ENCODE measurements around the gene SLC4A8.

SLC4A8 gene

GRCh38 chr12:51403159-51403558, 21.5 kb upstream of the SLC4A8 start:
- TF ChIP-seq CTCF (IDR thresholded peaks at IDR 0.05; ENCODE audit: low read depth, low read length, missing control alignments), result no peak
- H3K4me3 ChIP-seq (replicated peaks; ENCODE audit: low read depth, low read length), result no peak overlapping the region
- no peak for DNase-seq (ENCODE audit: extremely low read depth, low read depth)

DNA sequence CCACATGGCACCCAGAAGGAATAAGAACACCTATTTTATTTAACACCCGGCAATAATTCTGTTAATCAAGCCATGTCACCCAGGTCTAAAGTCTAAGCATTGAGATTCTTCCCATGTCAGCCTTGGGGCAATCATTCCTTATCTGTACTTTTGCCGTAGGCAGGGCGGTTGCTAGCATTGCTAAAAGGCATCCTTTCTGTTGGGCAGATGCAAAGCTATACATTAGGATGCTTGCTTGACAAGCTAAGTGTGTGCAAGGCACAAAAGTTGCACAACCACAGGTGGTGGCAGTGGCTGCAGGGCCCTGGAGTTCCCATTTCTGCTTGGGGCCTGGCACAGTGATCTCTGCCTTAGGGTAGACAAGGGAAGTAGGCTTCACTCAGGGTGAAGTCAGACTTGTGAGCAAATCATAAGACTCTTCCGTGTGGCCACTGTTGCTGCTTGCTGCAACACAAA, 20.9 kb upstream of the SLC4A8 start:
- DNase-seq (ENCODE audit: extremely low read depth, low read depth), result no peak
- no peak for TF ChIP-seq CTCF (IDR thresholded peaks at IDR 0.05; ENCODE audit: low read depth, low read length, missing control alignments)
- no peak overlapping the region for H3K4me3 ChIP-seq (replicated peaks; ENCODE audit: low read depth, low read length)

DNA sequence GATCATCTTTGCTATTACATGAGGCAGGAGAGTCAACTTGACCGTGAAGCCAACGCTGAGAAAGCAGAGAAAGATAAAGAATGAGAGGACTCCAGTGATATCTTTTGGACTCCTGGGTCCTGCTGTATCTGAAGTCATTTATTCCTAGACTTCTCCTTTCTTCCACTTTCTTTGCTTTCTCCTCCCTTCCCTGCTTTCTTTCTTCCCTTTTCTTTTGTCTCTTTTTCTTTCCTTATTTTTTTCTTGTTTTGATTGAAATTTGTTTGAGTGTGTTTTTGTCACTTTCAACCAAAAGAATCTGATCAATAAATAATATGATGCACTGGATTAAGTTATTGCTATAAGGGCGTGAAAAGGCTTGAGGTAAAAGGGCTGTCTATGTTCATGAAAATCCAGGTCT, 20.0 kb upstream of the SLC4A8 start:
- H3K4me3 ChIP-seq (replicated peaks; ENCODE audit: low read depth, low read length), result no peak overlapping the region
- no peak for DNase-seq (ENCODE audit: extremely low read depth, low read depth)
- TF ChIP-seq CTCF (IDR thresholded peaks at IDR 0.05; ENCODE audit: low read depth, low read length, missing control alignments), result no peak

DNA sequence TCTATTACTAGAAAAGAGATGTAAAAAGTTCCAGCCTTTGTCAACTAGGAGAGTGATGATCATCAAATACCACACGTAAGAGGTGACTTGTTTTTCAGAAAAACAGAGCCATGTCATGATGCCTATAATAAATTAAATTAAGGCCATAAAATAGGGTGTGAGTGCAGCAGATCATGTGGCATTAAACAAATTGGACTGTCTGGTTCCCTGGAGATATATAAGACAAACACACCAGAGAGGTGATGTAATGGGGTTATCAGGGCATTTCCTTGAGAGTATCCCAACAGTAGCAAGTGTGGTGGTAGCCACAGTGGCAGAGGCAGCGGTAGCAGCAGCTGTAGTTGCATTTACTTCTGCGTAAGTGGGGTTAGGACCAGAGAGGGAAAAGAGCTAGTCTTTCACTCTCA, 18.8 kb upstream of the SLC4A8 start:
- no peak for TF ChIP-seq CTCF (IDR thresholded peaks at IDR 0.05; ENCODE audit: low read depth, low read length, missing control alignments)
- H3K4me3 ChIP-seq (replicated peaks; ENCODE audit: low read depth, low read length), result no peak overlapping the region
- DNase-seq (ENCODE audit: extremely low read depth, low read depth), result no peak

DNA sequence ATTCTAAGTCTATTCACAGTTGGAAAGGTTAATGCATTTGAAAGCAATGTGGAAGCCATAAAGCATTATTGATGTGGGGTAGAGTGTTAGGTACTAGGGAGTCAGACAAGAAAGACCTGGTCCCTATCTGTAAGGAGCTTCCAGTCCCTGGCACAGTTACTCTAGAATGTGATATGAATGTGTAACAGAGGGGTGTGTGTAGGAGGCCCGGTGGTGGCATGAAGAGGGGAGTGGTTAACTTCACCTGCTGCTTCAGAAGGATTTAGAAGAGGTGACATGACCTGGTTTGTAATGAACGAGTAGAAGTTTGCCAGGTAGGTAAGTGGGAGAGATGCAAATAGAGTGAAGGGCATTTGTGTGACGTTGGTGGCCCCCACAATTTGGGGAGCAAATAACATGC, 18.3 kb upstream of the SLC4A8 start:
- no peak for TF ChIP-seq CTCF (IDR thresholded peaks at IDR 0.05; ENCODE audit: low read depth, low read length, missing control alignments)
- DNase-seq (ENCODE audit: extremely low read depth, low read depth), result no peak
- H3K4me3 ChIP-seq (replicated peaks; ENCODE audit: low read depth, low read length), result no peak overlapping the region

- H3K4me3 ChIP-seq (replicated peaks; ENCODE audit: low read depth, low read length), result no peak overlapping the region
- TF ChIP-seq CTCF (IDR thresholded peaks at IDR 0.05; ENCODE audit: low read depth, low read length, missing control alignments), result no peak
- DNase-seq (ENCODE audit: extremely low read depth, low read depth), result no peak
Observed at GRCh38 chr12:51406859-51407258, 17.8 kb upstream of the SLC4A8 start.

GRCh38 chr12:51407604-51408003, 17.0 kb upstream of the SLC4A8 start:
- no peak for DNase-seq (ENCODE audit: extremely low read depth, low read depth)
- H3K4me3 ChIP-seq (replicated peaks; ENCODE audit: low read depth, low read length), result no peak overlapping the region
- no peak for TF ChIP-seq CTCF (IDR thresholded peaks at IDR 0.05; ENCODE audit: low read depth, low read length, missing control alignments)

All from HFF-Myc (cell line).